ENCODE data around the gene TRIM44.

DNA sequence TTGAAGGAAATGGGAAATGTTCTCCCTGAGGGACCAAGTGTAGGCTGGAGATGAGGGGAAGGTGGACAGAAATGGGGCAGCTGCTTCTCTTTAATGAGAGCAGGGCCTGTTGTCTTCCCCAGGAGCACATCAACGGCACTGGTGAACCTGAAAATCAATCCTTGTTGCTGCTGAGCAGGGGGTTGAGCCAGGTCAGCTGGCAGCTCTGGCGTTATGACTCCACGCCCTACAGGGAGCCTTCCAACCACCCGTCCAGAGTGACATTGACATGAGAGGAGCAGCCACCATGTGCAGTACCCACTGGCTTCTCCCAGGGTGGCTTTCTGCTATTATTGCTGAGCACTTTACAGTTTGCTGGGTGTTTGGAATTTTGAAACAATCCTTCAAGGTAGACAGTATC, 164.4 kb downstream of the TRIM44 start:
- no peak for TF ChIP-seq EZH2 (IDR thresholded peaks at IDR 0.05)
- no peak for TF ChIP-seq TCF7L2 (IDR thresholded peaks at IDR 0.05; ENCODE audit: borderline replicate concordance, extremely low read depth, insufficient read depth, insufficient read length)
- TF ChIP-seq, protein P1, sequence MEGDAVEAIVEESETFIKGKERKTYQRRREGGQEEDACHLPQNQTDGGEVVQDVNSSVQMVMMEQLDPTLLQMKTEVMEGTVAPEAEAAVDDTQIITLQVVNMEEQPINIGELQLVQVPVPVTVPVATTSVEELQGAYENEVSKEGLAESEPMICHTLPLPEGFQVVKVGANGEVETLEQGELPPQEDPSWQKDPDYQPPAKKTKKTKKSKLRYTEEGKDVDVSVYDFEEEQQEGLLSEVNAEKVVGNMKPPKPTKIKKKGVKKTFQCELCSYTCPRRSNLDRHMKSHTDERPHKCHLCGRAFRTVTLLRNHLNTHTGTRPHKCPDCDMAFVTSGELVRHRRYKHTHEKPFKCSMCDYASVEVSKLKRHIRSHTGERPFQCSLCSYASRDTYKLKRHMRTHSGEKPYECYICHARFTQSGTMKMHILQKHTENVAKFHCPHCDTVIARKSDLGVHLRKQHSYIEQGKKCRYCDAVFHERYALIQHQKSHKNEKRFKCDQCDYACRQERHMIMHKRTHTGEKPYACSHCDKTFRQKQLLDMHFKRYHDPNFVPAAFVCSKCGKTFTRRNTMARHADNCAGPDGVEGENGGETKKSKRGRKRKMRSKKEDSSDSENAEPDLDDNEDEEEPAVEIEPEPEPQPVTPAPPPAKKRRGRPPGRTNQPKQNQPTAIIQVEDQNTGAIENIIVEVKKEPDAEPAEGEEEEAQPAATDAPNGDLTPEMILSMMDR (IDR thresholded peaks at IDR 0.05 in 2 of 3, conservative IDR thresholded peaks at IDR 0.05 in 1 of 3; ENCODE audit: borderline replicate concordance in 1 of 3, insufficient read depth in 1 of 3, low read depth in 2 of 3, low read length in 2 of 3): no peak
- TF ChIP-seq YY1 (IDR thresholded peaks at IDR 0.05; ENCODE audit: extremely low read depth, insufficient replicate concordance, low read depth, low read length): no peak
- no peak for TF ChIP-seq ZNF274 (IDR thresholded peaks at IDR 0.05; ENCODE audit: low read depth, low read length)

Data from HCT116 (cell line).